ENCODE measurements around the gene CD300LD. TPM values are rescaled to one million over a fixed set of nuclear protein-coding genes. Genes with fewer than 3 reads are reported as not detected.

The CD300LD gene
- total RNA-seq, 2 experiments from 2014 or later: not detected

GRCh38 chr17:74569020-74570003, 22.8 kb downstream of the CD300LD start:
- H3K9me3 Mint-ChIP-seq: no peaks in the 10 kb centered on the region
- DNase-seq: peak; percentile 53
- no peak overlapping the region for H3K27ac Mint-ChIP-seq
- H3K36me3 Mint-ChIP-seq (ENCODE audit: low read depth): no peaks in the 10 kb centered on the region
- no peak overlapping the region for H3K4me3 Mint-ChIP-seq
- H3K4me1 Mint-ChIP-seq (ENCODE audit: low read depth): peaks cover 11% of the 10 kb centered on the region
- POLR2A ChIA-PET: no interaction called here
- CTCF ChIA-PET: interaction anchor here (1.0 to 2.4 kb wide), 2 partner anchors 34 to 169 kb away, joined by 3 to 7 read pairs; partner anchors contain the start of gene RAB37
- TF ChIP-seq CTCF (IDR thresholded peaks at IDR 0.05): no peak
- peak; percentile 65 for ATAC-seq
- intact Hi-C loops (cut with micrococcal nuclease): no loop called here
- peaks cover 25% of the 10 kb centered on the region for H3K27me3 Mint-ChIP-seq

- ATAC-seq (no peak), DNase-seq (no peak)
- Mint-ChIP-seq H3K4me3 (no peak overlapping the region), H3K9me3 (no peaks in the 10 kb centered on the region), H3K27ac (no peak overlapping the region), H3K36me3 (ENCODE audit: low read depth) (no peaks in the 10 kb centered on the region), H3K4me1 (ENCODE audit: low read depth) (peaks cover 11% of the 10 kb centered on the region), H3K27me3 (peaks cover 25% of the 10 kb centered on the region)
- TF ChIP-seq CTCF (IDR thresholded peaks at IDR 0.05): no peak
- POLR2A ChIA-PET: no interaction called here
- CTCF ChIA-PET: interaction anchor here (0.9 to 2.7 kb wide), 4 partner anchors 21 to 207 kb away, joined by 3 to 14 read pairs (median 4); partner anchors contain the start of gene BTBD17
- intact Hi-C loops (cut with micrococcal nuclease): no loop called here
Measured at GRCh38 chr17:74568106-74568873, 23.8 kb downstream of the CD300LD start.

- ChIA-PET CTCF (interaction anchor here (0.9 to 2.9 kb wide), 9 partner anchors 11 to 206 kb away, joined by 3 to 14 read pairs (median 6); partner anchors contain the start of gene BTBD17), POLR2A (no interaction called here)
- DNase-seq (no peak), ATAC-seq (no peak)
- Mint-ChIP-seq H3K27ac (no peak within 1 kb of the TSS), H3K27me3 (peaks cover 25% of the 10 kb centered on the region), H3K4me1 (ENCODE audit: low read depth) (peaks cover 11% of the 10 kb centered on the region), H3K9me3 (no peaks in the 10 kb centered on the region), H3K36me3 (ENCODE audit: low read depth) (no peaks in the 10 kb centered on the region), H3K4me3 (no peak within 1 kb of the TSS)
- intact Hi-C loops (cut with micrococcal nuclease): no loop called here
- TF ChIP-seq CTCF (IDR thresholded peaks at IDR 0.05): no peak
Measured at GRCh38 chr17:74567397-74567796, 24.7 kb downstream of the CD300LD start, which contains the start of gene CD300H. Gene CD300H (minus strand): TSS chr17:74567509.

- H3K36me3 Mint-ChIP-seq (ENCODE audit: low read depth): no peaks in the 10 kb centered on the region
- intact Hi-C loops (cut with micrococcal nuclease): no loop called here
- H3K4me3 Mint-ChIP-seq: no peak overlapping the region
- no peak overlapping the region for H3K27ac Mint-ChIP-seq
- ATAC-seq (no peak), DNase-seq (peak; percentile 62)
- H3K4me1 Mint-ChIP-seq (ENCODE audit: low read depth): peaks cover 8% of the 10 kb centered on the region
- TF ChIP-seq CTCF (IDR thresholded peaks at IDR 0.05): peak; percentile 65
- ChIA-PET CTCF (interaction anchor here (0.6 to 2.9 kb wide), 29 partner anchors 9 to 225 kb away, joined by 3 to 14 read pairs (median 4); partner anchors contain the start of genes BTBD17, CD300C and RAB37), POLR2A (no interaction called here)
- no peaks in the 10 kb centered on the region for H3K9me3 Mint-ChIP-seq
- peaks cover 24% of the 10 kb centered on the region for H3K27me3 Mint-ChIP-seq
Measured at GRCh38 chr17:74566132-74566753, 25.8 kb downstream of the CD300LD start.
